Skin epidermis (tissue), 12 donors: ENCODE measurements around the gene ANKEF1.

Source experiments
- H3K27ac ChIP-seq, 21 experiments: fragments of 200-600 bp; sonication (generic) in 11 of 21; one replicate each; pipeline ENCODE4 v1.5.0; 2020; ENCODE audit warnings: mild to moderate bottlenecking in 3 of 21, inconsistent platforms in 2 of 21, moderate library complexity in 2 of 21
- H3K4me3 ChIP-seq, 7 experiments: fragments of 200-600 bp; sonication (generic) in 2 of 7; one replicate each; pipeline ENCODE4 v1.5.0; 2020; ENCODE audit warnings: inconsistent platforms in 2 of 7, mild to moderate bottlenecking in 2 of 7, moderate library complexity in 1 of 7

ANKEF1 gene

DNA sequence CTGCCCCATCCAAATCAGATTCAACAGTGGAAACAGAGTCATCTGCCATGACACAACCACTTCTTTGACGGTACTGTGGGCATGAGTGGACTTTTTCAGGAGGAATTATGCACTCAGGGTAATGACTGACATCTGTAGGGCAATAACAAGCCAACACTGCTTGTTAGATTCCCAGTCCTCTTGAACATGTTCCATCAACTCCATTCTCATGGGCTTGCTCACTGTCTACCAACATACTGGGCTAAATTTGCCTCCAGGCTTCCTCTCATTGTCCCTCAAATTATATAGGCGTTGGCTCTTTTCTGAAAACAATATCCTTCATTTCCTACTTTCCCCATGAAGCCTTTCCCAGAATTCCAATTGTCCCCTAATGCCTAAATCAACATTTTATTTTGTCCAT is 43.1 kb downstream of the ANKEF1 start:
- Histone ChIP-seq H3K4me3 (no peak overlapping the region), H3K27ac (peak overlapping the region in 14 of 21 experiments; percentile 0 to 73 (median 58))

GRCh38 chr20:10078403-10078802 is 43.6 kb downstream of the ANKEF1 start:
- Histone ChIP-seq H3K4me3 (no peak overlapping the region), H3K27ac (peak overlapping the region in 14 of 21 experiments; percentile 3 to 73 (median 58))

GRCh38 chr20:10079964-10080363 is 45.2 kb downstream of the ANKEF1 start:
- H3K4me3 ChIP-seq, result no peak overlapping the region
- H3K27ac ChIP-seq, result peak overlapping the region in 5 of 21 experiments; percentile 41 to 73 (median 66)

- no peak overlapping the region for H3K4me3 ChIP-seq
These were observed 45.8 kb downstream of the ANKEF1 start for GRCh38 chr20:10080574-10080973.

GRCh38 chr20:10089871-10090587 is 55.2 kb downstream of the ANKEF1 start:
- Histone ChIP-seq H3K27ac (no peak overlapping the region), H3K4me3 (no peak overlapping the region)

More at GRCh38 chr20:10080574-10080973, 45.8 kb downstream of the ANKEF1 start:
- H3K27ac ChIP-seq, result peak overlapping the region in 1 of 21 experiments; percentile 26

DNA sequence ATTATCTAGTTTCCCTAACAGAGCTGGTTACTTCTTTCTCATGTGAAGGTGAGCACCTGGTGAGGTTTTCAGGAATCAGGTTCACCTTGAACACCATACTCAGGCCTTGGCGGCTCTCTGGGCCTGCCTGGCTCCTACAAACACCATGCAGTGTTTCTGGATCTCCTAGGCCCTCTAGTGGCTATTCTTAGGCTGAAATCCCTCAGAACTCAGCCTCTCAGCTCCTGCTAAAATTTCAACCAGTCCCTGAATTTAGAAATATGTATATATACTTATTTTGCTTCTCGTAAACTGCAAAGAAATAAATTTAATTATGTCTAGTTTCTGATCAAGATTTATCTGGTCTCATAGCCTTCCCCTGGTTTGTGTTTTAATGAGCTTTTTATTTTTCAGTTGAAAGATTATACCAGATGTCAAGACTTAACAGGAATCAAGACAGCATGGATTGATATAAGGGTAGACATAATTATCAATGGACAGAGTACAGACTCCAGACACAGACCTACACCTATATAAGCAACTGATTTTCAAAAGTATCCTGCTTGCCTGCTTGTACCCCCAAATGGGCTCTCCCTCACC is 55.9 kb downstream of the ANKEF1 start:
- no peak overlapping the region for H3K27ac ChIP-seq
- H3K4me3 ChIP-seq, result no peak overlapping the region

DNA sequence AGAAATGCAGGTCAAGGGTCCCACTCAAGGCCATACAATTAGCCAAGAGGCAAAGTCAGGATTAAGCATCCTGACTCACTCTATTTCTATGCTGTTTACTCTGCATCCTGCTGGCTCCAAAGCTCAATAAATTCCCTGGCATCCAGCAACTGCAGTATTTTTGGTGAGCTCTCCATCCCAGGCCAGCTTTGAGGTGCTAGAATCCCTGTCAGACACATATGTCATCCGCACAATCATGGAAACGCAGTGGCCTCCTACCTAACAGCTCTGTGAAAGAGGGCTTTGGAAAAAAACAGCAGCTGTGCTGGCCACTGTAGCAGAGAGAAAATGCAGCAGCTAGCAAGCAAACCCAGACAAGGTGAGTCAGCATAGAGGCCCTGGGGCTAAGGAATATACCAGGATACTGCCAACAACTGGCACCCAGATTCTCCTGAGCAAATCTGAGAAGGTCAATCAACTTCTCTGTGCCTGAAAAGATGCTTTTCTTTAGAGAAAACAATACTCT is 58.4 kb downstream of the ANKEF1 start:
- Histone ChIP-seq H3K4me3 (no peak overlapping the region), H3K27ac (no peak overlapping the region)

- Histone ChIP-seq H3K4me3 (no peak overlapping the region), H3K27ac (peak overlapping the region in 1 of 21 experiments; percentile 35)
These were observed 59.9 kb downstream of the ANKEF1 start for GRCh38 chr20:10094566-10095173.

DNA sequence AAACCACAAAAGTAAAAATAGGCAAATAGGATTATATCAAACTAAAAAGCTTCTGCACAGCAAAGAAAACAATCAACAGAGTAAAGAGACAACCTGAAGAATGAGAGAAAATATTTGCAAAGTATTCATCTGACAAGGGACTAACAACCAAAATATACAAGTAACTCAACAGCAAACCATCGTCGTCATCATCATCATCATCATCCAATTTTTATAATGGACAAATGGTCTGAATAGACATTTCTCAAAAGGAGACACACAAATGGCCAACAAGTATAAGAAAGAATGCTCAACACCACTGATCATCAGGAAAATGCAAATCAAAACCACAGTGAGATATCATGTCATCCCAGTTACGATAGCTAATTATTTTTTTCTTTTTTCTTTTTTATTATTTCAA is 62.0 kb downstream of the ANKEF1 start:
- Histone ChIP-seq H3K27ac (no peak overlapping the region), H3K4me3 (no peak overlapping the region)

- H3K4me3 ChIP-seq, result no peak overlapping the region
These were observed 70.3 kb downstream of the ANKEF1 start for GRCh38 chr20:10105046-10105445.

More at GRCh38 chr20:10105046-10105445, 70.3 kb downstream of the ANKEF1 start:
- H3K27ac ChIP-seq, result peak overlapping the region in 1 of 21 experiments; percentile 18
